Mucosa of stomach (tissue), 1 donor: Measurements from ENCODE around the gene ZNF516.

Experiments
- H3K27me3 ChIP-seq: one replicate; pipeline ENCODE4 v1.7.0; 2013; ENCODE audit warnings: mild to moderate bottlenecking, low read length; ENCODE audit not compliant: control insufficient read depth, insufficient read depth
- H3K36me3 ChIP-seq: one replicate; pipeline ENCODE4 v1.7.0; 2013; ENCODE audit warnings: low read length; ENCODE audit not compliant: control insufficient read depth, insufficient read depth
- H3K4me1 ChIP-seq: one replicate; pipeline ENCODE4 v1.7.0; 2013; ENCODE audit warnings: mild to moderate bottlenecking, low read length; ENCODE audit not compliant: control insufficient read depth, insufficient read depth
- H3K4me3 ChIP-seq: one replicate; pipeline ENCODE4 v1.7.0; 2013; ENCODE audit warnings: low read length
- H3K9ac ChIP-seq: one replicate; pipeline ENCODE4 v1.7.0; 2013; ENCODE audit warnings: mild to moderate bottlenecking, low read length, moderate library complexity
- H3K9me3 ChIP-seq: one replicate; pipeline ENCODE4 v1.7.0; 2013; ENCODE audit warnings: mild to moderate bottlenecking, low read length, moderate library complexity; ENCODE audit not compliant: control insufficient read depth
- donor health status: Pancreatic carcinoma.

Gene ZNF516

GRCh38 chr18:76506395-76506794, 11.4 kb upstream of the ZNF516 start:
- Histone ChIP-seq H3K36me3 (no peaks in the 10 kb centered on the region), H3K9me3 (no peaks in the 10 kb centered on the region), H3K4me3 (no peak overlapping the region), H3K9ac (no peak overlapping the region), H3K4me1 (no peaks in the 10 kb centered on the region), H3K27me3 (no peaks in the 10 kb centered on the region)

GRCh38 chr18:76505614-76506013, 10.6 kb upstream of the ZNF516 start:
- H3K36me3 ChIP-seq = no peaks in the 10 kb centered on the region
- H3K4me3 ChIP-seq = no peak overlapping the region
- no peaks in the 10 kb centered on the region for H3K27me3 ChIP-seq
- no peaks in the 10 kb centered on the region for H3K4me1 ChIP-seq
- no peak overlapping the region for H3K9ac ChIP-seq
- no peaks in the 10 kb centered on the region for H3K9me3 ChIP-seq

GRCh38 chr18:76504749-76505148, 9.7 kb upstream of the ZNF516 start:
- Histone ChIP-seq H3K4me3 (no peak overlapping the region), H3K9me3 (no peaks in the 10 kb centered on the region), H3K36me3 (no peaks in the 10 kb centered on the region), H3K4me1 (no peaks in the 10 kb centered on the region), H3K9ac (no peak overlapping the region), H3K27me3 (no peaks in the 10 kb centered on the region)

GRCh38 chr18:76503649-76504386, 8.8 kb upstream of the ZNF516 start:
- Histone ChIP-seq H3K4me1 (no peaks in the 10 kb centered on the region), H3K4me3 (no peak overlapping the region), H3K9me3 (no peaks in the 10 kb centered on the region), H3K9ac (no peak overlapping the region), H3K36me3 (no peaks in the 10 kb centered on the region), H3K27me3 (no peaks in the 10 kb centered on the region)

GRCh38 chr18:76502551-76502950, 7.5 kb upstream of the ZNF516 start:
- H3K9me3 ChIP-seq = no peaks in the 10 kb centered on the region
- no peaks in the 10 kb centered on the region for H3K4me1 ChIP-seq
- no peak overlapping the region for H3K9ac ChIP-seq
- H3K27me3 ChIP-seq = no peaks in the 10 kb centered on the region
- no peak overlapping the region for H3K4me3 ChIP-seq
- H3K36me3 ChIP-seq = no peaks in the 10 kb centered on the region

GRCh38 chr18:76499637-76500340, 4.7 kb upstream of the ZNF516 start:
- H3K9ac ChIP-seq = no peak overlapping the region

GRCh38 chr18:76499021-76499420, 4.0 kb upstream of the ZNF516 start:
- H3K36me3 ChIP-seq = no peaks in the 10 kb centered on the region
- H3K4me3 ChIP-seq = no peak overlapping the region
- no peaks in the 10 kb centered on the region for H3K9me3 ChIP-seq
- no peaks in the 10 kb centered on the region for H3K27me3 ChIP-seq
- no peak overlapping the region for H3K9ac ChIP-seq
- no peaks in the 10 kb centered on the region for H3K4me1 ChIP-seq

More at GRCh38 chr18:76499637-76500340, 4.7 kb upstream of the ZNF516 start:
- Histone ChIP-seq H3K27me3 (no peaks in the 10 kb centered on the region), H3K4me1 (no peaks in the 10 kb centered on the region), H3K36me3 (no peaks in the 10 kb centered on the region), H3K4me3 (no peak overlapping the region), H3K9me3 (no peaks in the 10 kb centered on the region)

- Histone ChIP-seq H3K9ac (no peak overlapping the region), H3K9me3 (no peaks in the 10 kb centered on the region), H3K4me3 (no peak overlapping the region), H3K27me3 (no peaks in the 10 kb centered on the region), H3K36me3 (no peaks in the 10 kb centered on the region), H3K4me1 (no peaks in the 10 kb centered on the region)
Observed at GRCh38 chr18:76498064-76498463, 3.0 kb upstream of the ZNF516 start.

GRCh38 chr18:76497021-76497420, 2.0 kb upstream of the ZNF516 start:
- H3K9ac ChIP-seq = peak overlapping the region; percentile 13

GRCh38 chr18:76496194-76496890, 1.3 kb upstream of the ZNF516 start:
- no peaks in the 10 kb centered on the region for H3K36me3 ChIP-seq
- H3K9ac ChIP-seq = peak overlapping the region; percentile 61
- H3K4me1 ChIP-seq = no peaks in the 10 kb centered on the region
- H3K9me3 ChIP-seq = no peaks in the 10 kb centered on the region
- H3K27me3 ChIP-seq = no peaks in the 10 kb centered on the region
- no peak overlapping the region for H3K4me3 ChIP-seq

More at GRCh38 chr18:76497021-76497420, 2.0 kb upstream of the ZNF516 start:
- Histone ChIP-seq H3K27me3 (no peaks in the 10 kb centered on the region), H3K4me1 (no peaks in the 10 kb centered on the region), H3K4me3 (no peak overlapping the region), H3K9me3 (no peaks in the 10 kb centered on the region), H3K36me3 (no peaks in the 10 kb centered on the region)

- Histone ChIP-seq H3K4me1 (no peaks in the 10 kb centered on the region), H3K4me3 (peak overlapping the region; percentile 88), H3K9ac (peak overlapping the region; percentile 72), H3K27me3 (no peaks in the 10 kb centered on the region), H3K9me3 (no peaks in the 10 kb centered on the region), H3K36me3 (no peaks in the 10 kb centered on the region)
Observed at GRCh38 chr18:76495435-76496193, 572 bp upstream of the ZNF516 start.
